ENCODE measurements around the gene RRAD.

RRAD gene

GRCh38 chr16:66926961-66927436, 1.7 kb upstream of the RRAD start:
- H3K36me3 ChIP-seq: peaks cover 10% of the 10 kb centered on the region
- no peak overlapping the region for H3K27ac ChIP-seq
- TF ChIP-seq Cebpa-rat (IDR thresholded peaks at IDR 0.05): no peak
- no peaks in the 10 kb centered on the region for H3K9me3 ChIP-seq
- peaks cover 1% of the 10 kb centered on the region for H4K20me1 ChIP-seq
- H3K27me3 ChIP-seq: peaks cover 34% of the 10 kb centered on the region
- no peak overlapping the region for H3K9ac ChIP-seq
- H3K4me1 ChIP-seq: peaks cover 68% of the 10 kb centered on the region
- H3K4me3 ChIP-seq: no peak overlapping the region
- H3K4me2 ChIP-seq: peak overlapping the region; percentile 90

DNA sequence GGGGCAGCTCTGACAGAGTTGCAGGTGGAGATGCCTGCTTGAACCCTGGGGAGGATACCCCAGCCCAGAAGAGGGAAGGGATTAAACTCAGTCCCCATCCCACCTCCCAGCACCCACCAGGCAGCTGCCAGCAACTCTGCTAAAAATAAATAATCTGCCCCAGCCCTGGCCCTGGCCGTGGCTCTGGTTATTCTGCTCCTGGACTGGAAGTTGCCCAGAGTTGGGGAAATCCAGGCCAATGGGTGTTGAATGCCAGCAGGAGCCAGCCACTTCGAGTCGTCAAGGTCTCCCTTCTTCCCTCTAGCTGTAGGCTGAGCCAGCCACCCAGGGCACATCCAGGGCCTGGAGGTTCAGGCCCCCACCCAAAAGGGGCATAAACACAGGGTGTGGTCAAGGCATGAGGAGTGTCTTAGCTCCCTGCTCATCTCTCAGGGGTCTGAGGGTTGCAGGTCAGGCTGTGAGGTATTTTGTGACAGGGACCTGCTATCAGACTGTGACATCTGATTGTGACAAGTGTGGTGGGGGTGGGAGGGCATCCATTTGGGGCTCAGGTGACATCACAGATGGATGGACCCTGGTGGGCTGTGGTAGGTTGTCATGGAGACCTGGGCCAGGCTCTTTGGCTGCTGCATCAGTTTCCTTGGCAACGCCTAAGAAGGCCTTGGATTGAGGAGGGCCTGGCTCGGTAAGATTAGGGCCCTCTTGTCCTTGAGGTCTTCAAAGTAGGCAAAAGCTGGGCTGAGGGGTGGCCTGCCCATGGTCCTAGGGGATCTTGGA, 1.0 kb upstream of the RRAD start:
- no peak overlapping the region for H3K4me3 ChIP-seq
- no peak for TF ChIP-seq Cebpa-rat (IDR thresholded peaks at IDR 0.05)
- peaks cover 3% of the 10 kb centered on the region; the same call in 1 of the 2 replicates for H3K36me3 ChIP-seq
- H3K9ac ChIP-seq: no peak overlapping the region
- peak overlapping the region; percentile 90 for H3K4me2 ChIP-seq
- peaks cover 34% of the 10 kb centered on the region for H3K27me3 ChIP-seq
- no peaks in the 10 kb centered on the region for H3K9me3 ChIP-seq
- no peak overlapping the region for H3K27ac ChIP-seq
- no peaks in the 10 kb centered on the region for H4K20me1 ChIP-seq
- H3K4me1 ChIP-seq: peaks cover 75% of the 10 kb centered on the region

DNA sequence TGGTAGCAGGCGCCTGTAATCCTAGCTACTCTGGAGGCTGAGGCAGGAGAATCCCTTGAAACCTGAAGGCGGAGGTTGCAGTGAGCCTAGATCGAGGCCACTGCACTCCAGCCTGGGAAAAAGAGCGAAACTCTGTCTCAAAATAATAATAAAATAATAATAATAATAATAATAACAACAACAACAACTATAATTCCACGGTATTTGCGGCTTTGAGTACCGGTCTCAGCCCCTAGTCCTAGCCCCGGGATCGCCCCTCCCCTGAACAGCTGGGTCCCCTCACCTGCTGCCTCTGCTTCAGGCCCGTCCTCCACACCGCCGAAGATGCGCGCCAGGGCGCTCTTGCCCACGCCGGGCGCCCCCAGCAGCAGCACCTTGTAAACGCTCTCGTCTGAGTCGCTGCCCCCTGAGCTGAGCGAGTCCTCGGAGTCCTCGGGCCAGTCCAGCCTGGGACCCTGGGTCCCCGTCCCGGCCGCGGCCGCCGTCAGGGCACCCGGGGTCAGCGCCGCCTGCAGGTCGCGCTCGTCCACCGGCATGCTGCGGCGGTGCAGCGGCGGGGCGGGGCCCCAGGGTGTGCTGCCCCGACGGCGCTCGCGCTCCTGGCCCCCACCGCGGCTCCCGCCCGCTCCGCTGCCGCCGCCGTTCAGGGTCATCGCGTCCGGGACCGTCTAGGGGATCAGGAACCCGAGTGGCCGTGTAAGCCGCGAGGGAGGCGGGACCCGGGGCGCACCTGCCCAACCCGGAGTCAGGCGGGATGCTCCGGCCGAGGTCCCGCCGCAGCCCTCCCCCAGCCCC, 611 bp downstream of the RRAD start:
- H3K4me1 ChIP-seq: peaks cover 91% of the 10 kb centered on the region
- 0 out of 2 replicates have a peak overlapping the region, but pooled peaks have one; percentile 89 for H3K27ac ChIP-seq
- H3K9ac ChIP-seq: no peak overlapping the region
- H3K4me3 ChIP-seq: peak overlapping the region; percentile 54
- peak overlapping the region; percentile 90 for H3K4me2 ChIP-seq
- no peaks in the 10 kb centered on the region for H3K36me3 ChIP-seq
- peaks cover 34% of the 10 kb centered on the region for H3K27me3 ChIP-seq
- no peaks in the 10 kb centered on the region for H3K9me3 ChIP-seq
- TF ChIP-seq Cebpa-rat (IDR thresholded peaks at IDR 0.05): no peak
- H4K20me1 ChIP-seq: no peaks in the 10 kb centered on the region

DNA sequence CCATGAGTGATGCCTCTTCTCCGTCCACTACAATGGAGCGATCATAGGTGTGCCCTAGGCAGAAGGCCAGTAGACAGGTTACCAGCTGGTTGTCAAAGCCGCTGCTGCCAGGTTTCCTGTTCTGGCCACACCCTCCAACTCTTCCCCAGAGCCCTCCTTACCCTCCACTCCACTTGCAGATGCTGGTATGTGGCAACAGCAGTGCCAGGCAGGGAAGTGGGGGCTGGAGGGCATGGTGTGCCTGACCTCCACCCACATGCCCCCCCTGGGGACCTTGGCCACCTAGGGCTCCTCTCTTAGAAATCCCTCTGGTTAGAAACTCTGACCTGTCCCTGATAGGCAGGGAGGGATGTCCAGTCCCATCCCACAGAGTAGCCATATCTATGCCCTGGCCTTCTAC, 1.5 kb downstream of the RRAD start:
- no peaks in the 10 kb centered on the region for H3K9me3 ChIP-seq
- peak; percentile 84 for TF ChIP-seq Cebpa-rat (IDR thresholded peaks at IDR 0.05)
- H3K27me3 ChIP-seq: peaks cover 34% of the 10 kb centered on the region
- H3K4me3 ChIP-seq: peak overlapping the region; percentile 45
- peak overlapping the region; percentile 89 for H3K27ac ChIP-seq
- H4K20me1 ChIP-seq: no peaks in the 10 kb centered on the region
- H3K36me3 ChIP-seq: no peaks in the 10 kb centered on the region
- peaks cover 99% of the 10 kb centered on the region for H3K4me1 ChIP-seq
- peak overlapping the region; percentile 90 for H3K4me2 ChIP-seq
- H3K9ac ChIP-seq: no peak overlapping the region; the same call in 1 of the 2 replicates

GRCh38 chr16:66923247-66923731, 2.0 kb downstream of the RRAD start:
- peak overlapping the region; percentile 89 for H3K27ac ChIP-seq
- peak overlapping the region; percentile 63 for H3K9ac ChIP-seq
- no peaks in the 10 kb centered on the region for H4K20me1 ChIP-seq
- TF ChIP-seq Cebpa-rat (IDR thresholded peaks at IDR 0.05): no peak
- H3K9me3 ChIP-seq: no peaks in the 10 kb centered on the region
- H3K4me1 ChIP-seq: peaks cover 97% of the 10 kb centered on the region
- peaks cover 34% of the 10 kb centered on the region for H3K27me3 ChIP-seq
- peak overlapping the region; percentile 90 for H3K4me2 ChIP-seq
- H3K36me3 ChIP-seq: no peaks in the 10 kb centered on the region
- peak overlapping the region; percentile 45 for H3K4me3 ChIP-seq

DNA sequence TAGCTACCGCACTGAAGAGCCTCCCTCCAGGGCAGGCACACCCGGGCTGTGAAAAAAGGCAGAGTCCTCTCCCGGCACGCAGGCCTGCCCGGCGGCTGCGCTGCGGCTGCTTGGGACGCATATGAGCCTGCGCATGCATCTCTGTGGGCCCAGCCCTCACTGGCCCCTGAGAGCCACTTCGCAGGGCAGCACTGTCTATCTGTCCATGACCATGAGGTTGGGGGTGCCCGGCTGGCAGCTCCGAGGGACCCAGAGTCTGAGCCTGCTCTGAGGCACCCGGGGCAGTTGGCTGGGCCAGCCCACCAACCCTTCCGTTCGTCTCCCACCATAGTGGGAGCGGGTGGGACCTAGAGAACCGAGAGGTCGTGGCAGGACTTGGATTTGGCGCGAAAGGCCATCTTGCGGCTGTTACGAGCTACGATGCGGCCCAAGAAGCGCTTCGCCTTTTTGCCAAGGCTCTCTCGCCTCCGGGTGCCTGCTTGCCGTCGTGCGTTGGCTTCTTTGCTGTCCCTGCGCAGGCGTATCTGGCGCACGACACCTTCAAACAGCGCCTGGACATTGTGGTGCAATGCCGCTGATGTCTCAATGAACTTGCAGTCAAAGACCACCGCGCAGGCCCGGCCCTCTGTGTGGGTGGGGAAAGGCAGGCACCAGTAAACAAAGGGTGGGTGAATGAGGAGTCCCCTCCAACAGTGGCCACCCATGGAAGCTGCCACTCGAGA, 3.4 kb downstream of the RRAD start:
- Histone ChIP-seq H3K4me1 (peaks cover 83% of the 10 kb centered on the region), H3K9me3 (no peaks in the 10 kb centered on the region), H3K27ac (peak overlapping the region; percentile 89), H3K4me2 (peak overlapping the region; percentile 90), H3K36me3 (no peaks in the 10 kb centered on the region), H3K4me3 (no peak overlapping the region), H3K27me3 (peaks cover 30% of the 10 kb centered on the region), H3K9ac (no peak overlapping the region), H4K20me1 (no peaks in the 10 kb centered on the region)
- TF ChIP-seq Cebpa-rat (IDR thresholded peaks at IDR 0.05): no peak

DNA sequence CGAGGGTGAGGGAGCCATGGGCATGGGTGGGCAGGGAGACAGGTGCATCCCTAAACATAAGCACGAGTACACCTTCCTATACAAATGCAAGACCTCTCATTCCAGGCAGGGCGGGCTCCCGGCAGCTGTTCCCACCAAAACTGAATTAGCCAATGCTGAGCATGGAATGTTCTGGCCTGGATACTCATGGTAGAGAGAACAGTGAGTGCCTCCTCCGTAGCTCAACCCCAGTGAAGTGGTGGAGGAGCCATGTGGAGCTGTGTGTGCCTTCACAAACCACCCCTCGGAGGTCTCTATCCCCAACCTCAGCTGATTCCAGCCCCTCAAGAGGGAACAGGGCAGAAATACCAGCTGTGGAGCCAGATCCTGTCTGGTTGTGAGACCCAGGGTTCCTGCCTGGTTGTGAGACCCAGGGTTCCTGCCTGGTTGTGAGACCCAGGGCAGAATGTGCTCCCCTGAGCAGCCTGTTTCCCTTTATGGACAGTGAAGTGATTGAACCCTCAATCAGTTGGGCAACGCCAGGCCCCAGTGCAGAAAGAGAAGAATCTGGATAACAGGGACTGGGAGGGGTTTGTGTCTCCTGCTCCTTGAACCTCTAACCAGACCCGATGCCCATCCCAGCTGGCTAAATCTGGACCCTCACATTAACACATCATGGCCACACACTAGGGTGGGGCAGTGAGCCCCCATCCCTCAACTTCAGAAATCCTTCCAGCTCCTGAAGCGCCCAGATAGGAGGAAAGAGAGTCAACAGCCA, 4.2 kb downstream of the RRAD start:
- Histone ChIP-seq H3K9me3 (no peaks in the 10 kb centered on the region), H3K27me3 (peaks cover 22% of the 10 kb centered on the region), H4K20me1 (no peaks in the 10 kb centered on the region), H3K36me3 (no peaks in the 10 kb centered on the region), H3K9ac (peak overlapping the region; percentile 48; the same call in 1 of the 2 replicates), H3K4me3 (no peak overlapping the region), H3K4me1 (peaks cover 75% of the 10 kb centered on the region), H3K27ac (peak overlapping the region; percentile 89), H3K4me2 (peak overlapping the region; percentile 90)
- TF ChIP-seq Cebpa-rat (IDR thresholded peaks at IDR 0.05): no peak

- H3K9me3 ChIP-seq: no peaks in the 10 kb centered on the region
- H3K36me3 ChIP-seq: no peaks in the 10 kb centered on the region
- TF ChIP-seq Cebpa-rat (IDR thresholded peaks at IDR 0.05): no peak
- peaks cover 13% of the 10 kb centered on the region for H3K27me3 ChIP-seq
- no peak overlapping the region for H3K9ac ChIP-seq
- no peak overlapping the region for H3K4me3 ChIP-seq
- H3K4me1 ChIP-seq: peaks cover 66% of the 10 kb centered on the region
- H3K4me2 ChIP-seq: peak overlapping the region; percentile 45
- no peaks in the 10 kb centered on the region for H4K20me1 ChIP-seq
- H3K27ac ChIP-seq: no peak overlapping the region
Measured at GRCh38 chr16:66920299-66920590, 5.1 kb downstream of the RRAD start.

Measured in BLaER1 (cell line).